GM12873 (cell line): Measurements from ENCODE around the gene BET1L.

ENCODE experiments used
- CTCF ChIP-seq: IDR thresholded peaks from 2 replicates; pipeline ENCODE4 v1.5.1; 2012; ENCODE audit warnings: low read depth, mild to moderate bottlenecking, moderate library complexity, low read length, control low read depth; ENCODE audit not compliant: insufficient read depth; ENCODE audit errors: missing control alignments

BET1L gene

GRCh38 chr11:212150-213100 is 5.2 kb upstream of the BET1L start:
- no peak for TF ChIP-seq CTCF

- no peak for TF ChIP-seq CTCF
These were observed 4.5 kb upstream of the BET1L start for GRCh38 chr11:211741-212140.

GRCh38 chr11:211295-211694 is 4.1 kb upstream of the BET1L start:
- no peak for TF ChIP-seq CTCF

- TF ChIP-seq CTCF, result no peak
These were observed 3.6 kb upstream of the BET1L start for GRCh38 chr11:210803-211180.

GRCh38 chr11:210122-210802 is 3.1 kb upstream of the BET1L start:
- no peak for TF ChIP-seq CTCF

- no peak for TF ChIP-seq CTCF
These were observed 2.3 kb upstream of the BET1L start for GRCh38 chr11:209275-210121.

- TF ChIP-seq CTCF, result no peak
These were observed 1.7 kb upstream of the BET1L start for GRCh38 chr11:208917-209260.
